ENCODE results near the gene ANKDD1A.

DNA sequence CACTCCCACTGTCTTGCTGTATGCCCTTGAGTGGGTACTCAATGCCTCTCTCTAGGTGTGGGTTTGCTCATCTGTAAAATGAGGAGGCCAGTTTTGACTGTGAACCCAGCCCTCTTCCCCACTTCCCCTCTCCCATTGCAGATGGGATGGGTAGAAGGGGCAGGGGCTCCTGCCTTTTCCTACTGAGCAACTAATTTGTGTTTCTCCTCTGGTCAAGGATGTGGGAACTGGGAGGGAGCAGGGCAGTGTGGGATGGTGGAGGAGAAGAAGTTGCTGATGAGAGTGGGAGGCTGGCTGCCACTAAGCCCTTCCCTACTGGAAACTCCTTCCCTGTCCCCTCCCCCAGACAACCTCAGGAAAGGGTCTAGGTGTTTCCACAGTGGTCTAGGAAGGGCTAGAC lies 20.1 kb upstream of the ANKDD1A start:
- TF ChIP-seq POLR2A (IDR thresholded peaks at IDR 0.05; ENCODE audit: low read length) (no peak), GATA1 (IDR thresholded peaks at IDR 0.05; ENCODE audit: low read depth, low read length) (no peak)
